Inferior parietal cortex (tissue), 1 donor: ENCODE results near the gene MYL10.

Experiments
- DNase-seq: peaks from one replicate; pipeline ENCODE4 v3.0.0-alpha.2; 2016; ENCODE audit errors: extremely low spot score

MYL10 gene

DNA sequence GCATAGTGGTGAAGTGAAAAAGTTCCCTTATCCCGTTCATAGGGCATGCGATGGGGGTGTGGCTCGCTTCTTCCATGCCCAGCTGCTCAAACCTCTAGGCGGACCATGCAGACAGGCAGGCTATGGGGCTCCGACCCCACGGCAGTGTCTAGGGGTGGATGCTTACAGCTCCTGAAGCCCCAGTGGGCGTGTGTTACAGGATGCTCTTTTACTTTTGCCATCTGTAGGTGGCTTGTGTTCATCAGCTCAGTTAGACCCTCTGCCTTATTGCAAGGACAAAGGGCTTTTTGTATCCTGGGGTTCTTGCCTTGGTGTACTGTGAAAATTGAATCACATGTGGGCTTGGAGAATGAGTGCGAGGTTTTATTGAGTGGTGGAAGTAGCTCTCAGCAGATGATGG lies at the start of gene MYL10:
MYL10 (minus strand) TSS at position 126 of the 400 bp plus-strand sequence. CDS start 178 bp downstream, outside the sequence.
- DNase-seq = no peak

DNA sequence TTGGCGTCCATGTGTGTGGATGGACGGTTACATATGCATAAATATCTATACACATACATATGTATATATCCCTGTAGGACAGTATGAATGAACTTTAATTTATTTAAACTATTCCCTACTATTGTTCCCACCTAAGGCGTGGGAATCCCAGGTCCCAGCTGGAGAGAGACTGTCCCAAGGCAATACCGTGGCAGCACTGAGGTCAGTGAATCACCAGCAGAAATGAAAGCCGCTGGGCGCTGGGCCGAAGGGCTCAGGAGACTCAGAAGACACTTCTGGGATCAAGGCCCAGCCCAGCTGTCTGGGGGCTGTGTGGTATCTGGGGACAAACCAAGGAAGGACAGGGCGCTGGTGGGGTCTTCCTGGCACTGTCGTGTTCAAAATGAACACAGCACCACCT lies 49.6 kb upstream of the MYL10 start:
- DNase-seq = no peak

DNA sequence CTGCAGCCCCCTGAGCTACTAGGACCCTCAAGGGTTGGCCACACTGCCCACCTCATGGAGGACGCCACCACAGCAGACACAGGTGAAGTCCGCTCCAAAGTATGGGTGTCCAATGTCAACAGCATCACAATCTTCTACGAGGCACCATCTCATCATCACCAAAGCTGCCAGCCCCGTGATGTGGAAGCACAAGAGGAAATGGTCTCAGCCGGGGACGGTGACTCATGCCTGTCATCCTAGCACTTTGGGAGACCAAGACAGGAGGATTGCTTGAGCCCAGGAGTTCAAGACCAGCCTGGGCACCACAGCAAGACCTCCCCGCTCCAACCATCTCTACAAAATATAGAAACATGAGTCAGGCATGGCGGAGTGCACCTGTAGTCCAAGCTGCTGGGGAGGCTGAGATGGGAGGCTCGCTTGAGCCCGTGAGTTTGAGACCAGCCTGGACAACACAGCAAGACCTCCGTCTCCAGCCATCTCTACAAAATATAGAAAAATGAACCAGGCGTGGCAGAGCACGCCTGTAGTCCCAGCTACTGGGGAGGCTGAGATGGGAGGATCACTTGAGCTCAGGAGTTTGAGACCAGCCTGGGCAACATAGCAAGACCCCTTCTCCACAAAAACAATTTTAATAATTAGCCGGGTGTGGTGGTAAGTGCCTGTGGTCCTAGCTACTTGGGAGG lies 48.8 kb upstream of the MYL10 start:
- DNase-seq = no peak

DNA sequence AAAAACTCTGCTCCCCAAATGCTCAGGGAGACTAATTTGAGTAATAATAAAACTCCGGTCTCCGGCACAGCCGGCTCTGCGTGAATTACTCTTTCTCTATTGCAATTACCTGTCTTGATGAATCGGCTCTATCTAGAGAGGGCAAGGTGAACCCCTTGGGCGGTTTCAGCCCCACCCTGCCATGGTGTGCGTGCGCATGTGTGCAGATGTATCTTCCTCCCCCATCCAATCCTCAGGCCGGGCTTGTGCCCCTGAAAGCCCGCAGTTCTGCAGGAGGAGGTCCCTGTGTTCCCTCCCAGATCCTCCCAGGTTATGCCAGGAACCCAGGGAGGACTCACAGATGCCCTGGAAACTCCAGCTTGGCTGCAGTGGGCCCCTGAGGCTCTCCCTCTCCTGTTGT lies 48.3 kb upstream of the MYL10 start:
- no peak for DNase-seq

DNA sequence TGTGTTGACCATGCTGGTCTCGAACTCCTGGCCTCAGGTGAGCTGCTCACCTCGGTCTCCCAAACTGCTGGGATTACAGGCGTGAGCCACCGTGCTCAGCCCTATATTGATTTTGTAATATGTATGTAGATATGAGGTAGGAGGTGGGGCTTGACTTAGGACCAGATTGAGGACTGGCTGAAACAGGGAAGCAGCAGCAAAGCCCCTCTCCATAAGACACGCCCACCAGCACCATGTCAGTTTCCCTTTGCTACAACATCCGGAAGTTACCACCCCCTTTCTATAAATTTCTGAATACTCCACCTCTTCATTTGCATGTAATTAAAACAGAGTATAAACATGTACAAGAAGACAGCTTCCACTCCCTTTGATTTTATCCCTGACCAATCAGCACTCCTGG lies 47.9 kb upstream of the MYL10 start:
- DNase-seq = no peak

DNA sequence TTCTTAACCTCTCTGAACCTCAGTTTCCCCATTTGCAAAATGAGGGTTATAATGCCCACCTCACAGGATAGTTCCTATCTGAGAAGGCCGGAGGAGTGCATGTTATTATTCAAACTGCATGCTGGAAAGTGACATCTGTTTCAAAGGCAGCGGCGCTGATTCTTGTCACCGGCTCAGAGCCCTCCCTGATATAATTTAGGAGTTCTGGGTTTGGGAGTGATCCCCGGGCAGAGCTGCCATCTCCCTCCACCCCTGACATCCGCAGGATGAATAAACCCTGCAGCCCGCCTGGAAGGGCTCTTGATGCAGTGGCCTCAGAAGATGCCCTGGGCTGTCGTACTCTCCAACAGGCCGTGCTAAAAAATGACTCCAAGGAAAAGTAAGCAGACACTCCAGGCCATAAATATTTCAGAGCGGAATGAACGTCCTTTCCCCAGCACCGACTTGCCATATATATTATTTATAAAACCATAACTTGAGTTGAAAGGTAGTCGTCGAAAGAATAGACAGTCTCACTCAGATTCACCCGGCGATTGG lies 47.0 kb upstream of the MYL10 start:
- DNase-seq = no peak

DNA sequence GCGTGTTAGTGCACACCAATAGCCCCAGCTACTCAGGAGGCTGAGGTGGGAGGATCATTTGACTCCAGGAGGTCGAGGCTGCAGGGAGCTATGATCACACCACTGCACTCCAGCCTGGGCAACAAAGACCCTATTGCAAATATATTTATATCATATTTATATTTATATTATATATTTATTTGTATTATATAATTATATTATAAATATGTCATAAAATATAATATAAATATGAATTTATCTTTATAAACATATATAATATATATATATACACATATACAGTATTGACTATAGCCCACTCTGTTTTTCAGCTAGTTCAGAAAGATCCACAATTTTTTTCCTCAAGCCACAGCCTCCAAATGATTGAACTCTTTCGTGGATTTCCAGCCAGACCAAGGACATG lies 45.3 kb upstream of the MYL10 start:
- no peak for DNase-seq

DNA sequence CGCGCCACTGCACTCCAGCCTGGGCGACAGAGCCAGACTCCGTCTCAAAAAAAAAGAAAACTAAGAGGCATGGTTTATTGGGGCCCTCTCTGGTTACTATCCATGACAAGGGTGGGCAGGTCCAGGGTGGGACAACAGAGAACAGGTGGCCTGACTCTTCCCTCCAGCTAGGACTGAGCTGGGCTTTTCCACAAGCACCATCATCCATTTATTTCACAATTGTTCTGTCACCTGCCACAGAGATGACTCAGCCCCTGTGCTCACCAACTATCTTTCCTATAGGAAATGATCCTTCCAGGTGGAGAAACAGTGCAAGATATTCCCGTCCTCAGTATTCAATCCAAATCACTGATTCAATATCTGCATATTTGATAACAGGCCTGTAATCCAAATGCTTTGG lies 44.9 kb upstream of the MYL10 start:
- DNase-seq = no peak

DNA sequence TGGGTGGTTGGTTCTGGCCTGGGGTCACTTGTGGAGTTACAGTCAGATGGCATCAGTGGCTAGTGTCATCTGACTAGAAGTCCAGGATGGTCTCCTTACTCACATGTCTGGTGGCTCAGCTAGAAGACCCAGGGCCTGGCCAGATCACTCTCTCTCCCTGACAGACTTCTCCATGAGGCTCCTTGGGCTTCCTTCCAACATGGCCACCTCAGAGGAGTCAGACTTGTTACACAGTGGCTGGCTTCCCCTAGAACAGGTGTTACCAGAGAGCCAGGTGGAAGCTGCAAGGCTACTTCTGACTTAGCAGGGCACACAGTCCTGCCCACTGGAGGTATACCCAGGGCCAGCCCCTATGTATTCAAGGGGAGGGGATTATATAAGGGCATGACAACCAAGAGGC lies 44.2 kb upstream of the MYL10 start:
- DNase-seq = no peak

DNA sequence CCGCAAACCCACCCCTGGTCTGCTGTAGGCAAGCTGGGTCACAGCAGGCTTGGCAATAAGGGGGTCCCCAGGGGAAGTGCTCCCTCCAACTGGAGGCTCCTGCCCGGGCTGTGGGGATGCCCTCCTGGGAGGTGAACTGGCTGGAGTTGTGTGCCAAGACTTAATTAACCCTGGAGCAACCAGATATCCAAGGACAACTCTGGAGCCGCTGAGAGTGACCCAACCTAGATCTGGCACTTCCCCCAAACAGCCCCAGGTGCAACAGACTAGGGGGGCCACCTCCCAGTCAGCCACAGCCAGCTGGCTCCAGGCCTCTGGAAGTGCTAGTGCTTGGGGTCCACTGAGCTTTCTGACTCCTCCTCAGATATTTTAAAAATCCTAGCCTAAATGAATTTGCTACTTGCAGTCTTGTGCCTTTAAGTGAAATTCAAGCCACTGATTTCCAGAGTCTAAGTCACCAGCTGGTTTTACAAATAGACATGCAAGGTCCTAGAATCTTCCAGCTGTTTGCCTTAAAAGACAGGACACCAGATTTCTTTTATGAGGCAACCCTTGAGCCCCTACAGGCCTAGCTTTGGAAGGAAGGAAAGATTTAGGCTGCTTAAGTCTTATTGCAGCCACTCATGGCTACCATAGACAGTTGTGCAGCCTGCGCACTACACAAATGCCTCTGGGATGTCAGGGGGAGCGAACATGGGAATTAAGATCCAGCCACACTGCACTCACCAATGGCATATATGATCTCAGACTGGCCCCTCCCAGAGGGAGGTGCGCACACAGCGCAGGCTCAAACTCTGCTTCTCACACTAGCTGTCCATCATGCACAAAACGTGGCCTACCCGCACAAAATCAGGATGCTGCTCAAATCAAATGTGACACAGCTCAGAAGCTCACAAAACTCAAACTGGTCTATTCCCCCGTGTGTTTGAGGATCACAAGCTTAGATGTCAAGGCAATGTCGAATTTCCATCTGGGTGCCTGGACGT lies 42.6 kb upstream of the MYL10 start:
- DNase-seq = no peak

DNA sequence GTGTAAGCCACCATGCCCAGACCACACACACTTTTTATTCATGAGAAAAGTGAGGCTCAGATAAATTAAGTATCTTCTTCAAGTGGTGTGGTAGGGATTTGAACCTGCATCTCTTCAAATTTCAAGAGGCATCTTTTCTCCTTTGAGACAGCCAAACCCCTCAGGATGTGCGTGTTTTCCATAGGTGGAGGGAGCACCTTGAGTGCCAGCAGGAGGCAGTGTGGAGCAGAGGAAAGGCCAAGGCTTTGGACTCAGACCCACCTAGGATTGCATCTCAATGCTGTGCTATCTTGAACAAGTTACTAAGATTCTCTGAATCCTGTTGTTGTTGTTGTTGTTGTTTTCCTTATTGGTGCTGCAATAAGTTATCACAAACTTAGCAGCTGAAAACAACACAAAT lies 40.2 kb upstream of the MYL10 start:
- no peak for DNase-seq

DNA sequence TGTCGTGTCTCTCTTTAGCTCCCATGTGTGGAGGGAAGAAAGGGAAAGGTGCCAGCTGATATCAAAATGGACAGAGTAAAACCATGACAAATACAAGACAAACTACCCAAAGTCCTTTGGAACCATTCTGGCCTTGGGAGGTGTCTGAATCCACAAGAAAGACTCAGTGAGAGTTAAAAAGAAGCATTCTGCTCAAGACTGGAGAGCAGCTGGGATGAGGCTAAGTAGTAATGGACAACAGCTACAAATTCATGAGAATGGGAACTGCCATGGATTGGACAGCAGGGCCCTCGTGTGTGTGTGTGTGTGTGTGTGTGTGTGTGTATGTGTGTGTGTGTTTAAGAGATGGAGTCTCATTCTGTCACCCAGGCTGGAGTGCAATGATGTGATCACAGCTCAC lies 39.6 kb upstream of the MYL10 start:
- DNase-seq = no peak

DNA sequence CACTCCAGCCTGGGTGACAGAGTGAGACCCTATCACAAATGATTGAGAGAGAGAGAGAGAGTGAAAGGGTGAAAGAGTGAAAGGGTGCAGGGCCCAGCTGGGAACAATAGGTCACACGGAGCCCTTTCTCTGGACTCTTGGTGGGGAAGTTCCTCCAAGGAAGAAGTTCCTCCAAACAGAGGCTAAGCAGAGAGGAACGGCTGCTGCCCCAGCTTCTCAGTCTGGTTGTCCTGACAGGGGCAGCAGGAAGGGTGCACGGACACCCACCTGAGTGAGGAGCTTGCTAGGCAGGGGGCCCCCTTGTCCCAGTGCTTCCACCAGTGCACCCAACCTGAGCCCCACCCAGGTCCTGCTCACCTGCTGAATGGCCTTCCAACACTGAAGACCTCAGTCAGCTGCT lies 38.8 kb upstream of the MYL10 start:
- DNase-seq = no peak

DNA sequence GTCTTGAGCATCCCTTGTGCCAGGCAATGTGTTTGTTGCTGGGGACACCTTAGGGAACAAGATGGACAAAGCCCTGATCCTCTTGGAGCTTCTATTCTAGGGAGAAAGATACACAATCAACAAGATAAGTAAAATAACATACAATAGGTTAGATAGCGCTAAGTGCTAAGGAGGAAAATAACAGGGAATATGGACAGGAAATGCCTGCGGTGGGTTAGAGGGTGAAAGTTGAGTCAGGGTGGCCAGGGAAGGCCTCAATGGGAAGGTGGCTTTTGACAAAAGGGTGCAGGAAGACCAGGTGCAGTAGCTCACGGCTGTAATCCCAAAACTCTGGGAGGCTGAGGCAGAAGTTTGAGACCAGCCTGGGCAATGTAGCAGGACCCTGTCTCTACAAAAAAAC lies 38.3 kb upstream of the MYL10 start:
- DNase-seq = no peak

DNA sequence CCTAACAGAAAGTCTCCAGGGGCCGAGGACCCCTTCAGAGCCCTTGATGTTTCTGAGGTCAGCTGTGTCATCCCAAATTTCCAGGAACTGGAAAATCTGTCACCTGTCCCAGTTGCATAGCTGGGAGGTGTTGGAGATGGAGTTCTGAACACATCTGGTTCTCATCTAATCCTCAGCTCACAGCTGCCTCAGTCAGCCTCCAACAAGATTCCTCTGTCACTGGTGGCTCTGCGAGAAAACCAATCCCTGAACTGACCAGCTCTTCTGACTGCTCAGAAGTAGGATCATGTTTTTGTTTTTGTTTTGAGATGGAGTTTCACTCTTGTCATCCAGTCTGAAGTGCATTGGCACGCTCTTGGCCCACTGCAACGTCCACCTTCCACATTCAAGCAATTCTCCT lies 37.6 kb upstream of the MYL10 start:
- DNase-seq = no peak

DNA sequence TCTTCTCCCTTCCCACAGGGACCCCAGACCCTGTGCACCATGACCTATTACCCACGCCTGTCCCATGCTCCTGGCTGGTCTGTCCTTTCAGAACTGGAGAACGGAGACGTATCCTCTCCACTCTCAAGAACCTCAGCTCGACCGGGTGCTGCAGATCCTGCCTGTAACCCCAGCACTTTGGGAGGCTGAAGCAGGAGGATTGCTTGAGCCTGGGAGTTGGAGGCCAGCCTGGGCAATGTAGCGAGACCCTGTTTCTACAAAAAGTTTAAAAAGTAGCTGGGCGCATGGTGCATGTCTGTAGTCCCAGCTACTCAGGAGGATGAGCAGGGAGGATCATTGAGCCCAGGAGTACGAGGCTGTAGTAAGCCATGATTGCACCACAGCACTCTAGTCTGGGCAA lies 37.2 kb upstream of the MYL10 start:
- no peak for DNase-seq

DNA sequence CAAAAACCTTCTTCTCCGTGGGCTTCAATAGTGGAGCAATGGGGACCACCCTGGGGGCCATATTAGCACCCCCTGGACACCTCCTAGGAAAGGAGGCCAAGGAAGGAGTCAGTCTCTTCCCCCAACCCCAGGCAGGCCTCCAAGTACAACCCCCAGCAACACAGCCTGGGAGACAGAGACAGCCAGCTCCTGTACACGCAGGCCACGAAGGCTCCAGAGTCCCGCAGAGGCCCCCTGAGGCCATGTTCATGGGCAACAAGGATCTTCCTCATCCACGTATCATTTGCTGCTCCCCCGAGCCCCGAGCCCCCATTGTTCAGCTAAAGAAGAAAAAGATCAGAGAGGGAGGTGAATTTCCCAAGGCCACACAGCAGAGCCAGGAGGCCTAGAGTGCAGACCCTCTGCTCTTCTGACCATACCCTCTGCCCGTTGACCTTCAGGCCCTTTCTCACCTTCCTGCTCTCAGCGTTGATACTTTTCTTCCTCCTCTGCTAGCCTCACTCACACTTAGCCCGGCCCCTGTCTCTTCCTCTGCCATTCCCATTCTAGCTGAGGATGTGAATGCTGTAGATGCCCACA lies 35.9 kb upstream of the MYL10 start:
- DNase-seq = no peak

DNA sequence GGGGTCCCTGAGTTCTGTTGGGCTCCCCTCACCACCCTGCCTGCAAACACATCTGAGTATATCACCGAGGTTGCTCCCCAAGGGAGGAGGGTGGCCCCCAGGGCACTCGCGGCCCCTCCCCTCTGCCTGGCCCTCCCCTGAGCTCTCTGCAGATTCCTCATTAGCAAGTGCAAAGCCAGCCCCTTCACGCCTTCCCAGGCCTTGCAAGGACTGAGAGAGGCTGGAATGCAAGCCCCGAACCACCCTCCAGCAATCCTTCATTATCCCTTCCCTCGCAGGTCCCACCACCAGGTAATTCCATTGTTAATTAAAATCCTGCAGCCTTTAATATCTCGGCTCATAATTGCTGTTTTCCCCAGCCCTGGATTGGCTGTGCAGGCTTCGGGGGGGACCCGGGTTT lies 35.3 kb upstream of the MYL10 start:
- DNase-seq = no peak

DNA sequence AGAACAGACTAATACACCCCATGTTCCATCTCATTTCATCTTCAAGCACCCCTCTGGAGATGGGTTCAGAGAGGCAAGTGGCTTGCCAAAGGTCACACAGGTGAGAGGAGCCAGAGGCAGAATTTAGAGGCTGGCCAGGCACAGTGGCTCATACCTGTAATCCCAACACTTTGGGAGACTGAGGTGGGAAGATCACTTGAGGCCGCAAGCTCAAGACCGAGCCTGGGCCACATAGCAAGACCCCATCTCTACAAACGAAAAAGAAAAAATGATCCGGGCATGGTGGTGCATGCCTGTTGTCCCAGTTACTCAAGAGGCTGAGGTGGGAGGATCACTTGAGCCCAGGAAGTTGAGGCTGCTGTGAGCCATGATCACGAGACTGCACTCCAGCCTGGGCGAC lies 34.7 kb upstream of the MYL10 start:
- DNase-seq = no peak

DNA sequence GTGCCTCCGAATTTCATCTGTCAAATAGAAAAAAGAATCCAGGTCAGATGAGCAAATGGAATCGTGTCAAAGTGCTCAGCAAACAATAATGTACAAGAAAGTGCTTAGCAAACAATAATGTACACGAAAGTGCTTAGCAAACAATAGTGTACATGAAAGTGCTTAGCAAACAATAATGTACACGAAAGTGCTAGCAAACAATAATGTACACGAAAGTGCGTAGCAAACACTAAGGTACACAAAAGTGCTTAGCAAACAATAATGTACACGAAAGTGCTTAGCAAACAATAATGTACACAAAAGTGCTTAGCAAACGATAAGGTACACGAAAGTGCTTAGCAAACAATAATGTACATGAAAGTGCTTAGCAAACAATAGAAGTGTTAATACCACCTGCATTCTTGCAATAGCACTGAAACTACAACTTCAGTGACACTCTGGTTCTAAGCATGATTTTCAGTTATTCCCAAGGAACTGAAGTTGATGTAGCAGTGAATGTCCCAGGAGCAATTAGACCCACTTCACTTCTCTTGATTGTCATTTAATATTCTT lies 33.4 kb upstream of the MYL10 start:
- no peak for DNase-seq

DNA sequence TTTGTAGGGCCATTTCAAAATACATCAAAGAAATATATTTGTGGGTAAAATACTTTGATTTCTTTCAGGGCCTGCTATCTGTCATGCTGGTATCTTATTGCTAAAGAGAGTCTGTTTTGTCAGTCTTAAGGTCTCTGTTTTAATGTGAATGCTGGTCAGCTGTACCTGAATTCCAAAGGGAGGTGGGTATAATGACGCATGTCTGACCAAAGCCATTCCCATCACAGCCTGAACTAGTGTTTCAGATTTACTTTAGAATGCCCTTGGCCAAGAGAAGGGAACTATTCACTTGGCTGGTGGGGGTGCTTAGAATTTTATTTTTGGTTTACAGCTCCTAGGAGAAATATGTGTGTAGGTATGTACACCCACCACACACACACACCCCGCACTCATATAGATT lies 30.6 kb upstream of the MYL10 start:
- DNase-seq = no peak

DNA sequence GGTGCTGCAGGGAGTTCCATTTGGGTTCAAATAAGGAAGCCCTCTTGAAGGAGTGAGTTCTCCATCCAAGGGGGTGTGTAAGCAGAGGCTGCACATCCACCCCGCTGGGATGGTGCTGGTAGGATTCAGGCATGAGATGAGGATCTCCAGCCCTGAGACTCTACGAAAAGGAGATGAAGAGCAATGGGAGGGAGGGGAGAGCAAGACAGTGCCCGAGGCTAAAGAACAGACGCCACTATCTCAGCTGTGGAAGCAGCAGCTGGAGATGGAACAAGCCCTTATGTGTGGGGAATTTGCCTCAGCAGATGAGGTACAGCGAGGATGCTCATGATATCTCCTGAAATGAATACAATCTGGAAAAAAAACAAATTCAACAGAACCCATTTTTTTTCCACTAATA lies 28.1 kb upstream of the MYL10 start:
- DNase-seq = no peak
